Transverse colon (tissue), 4 donors: ENCODE data around the gene AGBL5. TPM values are rescaled to one million over a fixed set of nuclear protein-coding genes. Genes with fewer than 3 reads are reported as not detected.

Experiments used
- DNase-seq: peaks from one replicate; pipeline ENCODE4 v3.0.0-alpha.2; 2019
- H3K27ac ChIP-seq, 4 donors: fragments of 200-600 bp; sonication (generic); 2 replicates each; pipeline ENCODE4 v1.5.1; 2016 to 2018; ENCODE audit warnings: inconsistent platforms in 4 of 4
- H3K27me3 ChIP-seq: fragments of 200-600 bp; sonication (generic); 2 replicates; pipeline ENCODE4 v1.5.1; 2017; ENCODE audit warnings: inconsistent platforms
- H3K36me3 ChIP-seq, 4 donors: fragments of 200-600 bp; sonication (generic); 2 replicates each; pipeline ENCODE4 v1.5.1; 2017 to 2019; ENCODE audit warnings: inconsistent platforms in 4 of 4
- H3K4me1 ChIP-seq, 4 donors: fragments of 200-600 bp; sonication (generic); 2 replicates each; pipeline ENCODE4 v1.5.1; 2017 to 2020; ENCODE audit warnings: inconsistent platforms in 4 of 4
- H3K4me3 ChIP-seq, 4 donors: fragments of 200-600 bp; sonication (generic); 1 replicate in 1 of 4; 2 replicates in 3 of 4; pipeline versions ENCODE4 v1.5.1 to v1.6.1; 2017 to 2019; ENCODE audit warnings: inconsistent platforms in 4 of 4
- H3K9me3 ChIP-seq, 2 donors: fragments of 200-600 bp; sonication (generic); 2 replicates each; pipeline ENCODE4 v1.5.1; 2017 to 2019; ENCODE audit warnings: inconsistent platforms in 2 of 2
- CTCF ChIP-seq, 5 experiments: fragments of 200-600 bp in 3 of 5; fragments of 450-650 bp in 2 of 5; sonication (generic) in 3 of 5; IDR thresholded peaks; 1 replicate in 2 of 5; 2 replicates in 3 of 5; pipeline ENCODE4 v1.5.1; 2016 to 2017; ENCODE audit warnings: antibody characterized with exemption in 5 of 5, inconsistent platforms in 3 of 5, mild to moderate bottlenecking in 2 of 5, moderate library complexity in 1 of 5
- EP300 ChIP-seq: sonication (generic); formaldehyde crosslinking; IDR thresholded peaks from one replicate; pipeline ENCODE4 v1.6.1; 2017; ENCODE audit warnings: antibody characterized with exemption, low read depth
- POLR2A ChIP-seq: fragments of 450-650 bp; IDR thresholded peaks from one replicate; pipeline ENCODE4 v1.6.1; 2016; ENCODE audit warnings: antibody characterized with exemption, mild to moderate bottlenecking, moderate library complexity
- POLR2AphosphoS5 ChIP-seq, 3 donors: sonication (generic); formaldehyde crosslinking; IDR thresholded peaks; one replicate each; pipeline ENCODE4 v1.6.1; 2016; ENCODE audit warnings: antibody characterized with exemption in 3 of 3
- WGBS, 2 donors: methylation state at CpG; one replicate each; pipeline ENCODE4 v1.1.5; 2018; ENCODE audit warnings: low coverage in 1 of 2; 5-methylcytosine and 5-hydroxymethylcytosine counted together
- in situ Hi-C, 4 donors: fragments of 200-750 bp; cut with MboI; loops; one replicate each; pipeline versions ENCODE4 v1.15.0 to v1.15.1; 2017; ENCODE audit warnings: low sequenced_read_pairs in 3 of 4, low pct_ligation_motif_present in 1 of 4, low pct_unique_long_range_greater_than_20kb in 1 of 4
- intact Hi-C: fragments of 100-400 bp; cut with DNase I; formaldehyde crosslinking; loops from one replicate; pipeline ENCODE4 v1.15.1; 2023; ENCODE audit warnings: low total_unique reads
- total RNA-seq, 4 donors: library from RNA; depleted of rRNA; stranded (reverse); fragments of >200 nt; gene quantifications; one replicate each; pipeline ENCODE4 v1.1.0, GENCODE V29; 2016

Gene AGBL5
- total RNA-seq, 4 donors from 2014 or later: 9.7 to 39.2 (median 13.9) TPM

GRCh38 chr2:27083410-27084296 lies 32.2 kb downstream of the AGBL5 start:
- intact Hi-C loops: no loop called here
- H3K36me3 ChIP-seq: no peaks in the 10 kb centered on the region
- DNase-seq: no peak
- in situ Hi-C loops: loop anchor here (10.0 to 25.0 kb wide), 2 partner anchors 119 to 121 kb away; partner anchors contain the start of gene MAPRE3 (in 3 of the 4)
- no peaks in the 10 kb centered on the region for H3K9me3 ChIP-seq
- TF ChIP-seq POLR2A: no peak
- TF ChIP-seq POLR2AphosphoS5 (IDR thresholded peaks at IDR 0.05): no peak
- no peak for TF ChIP-seq EP300
- H3K4me3 ChIP-seq: no peak overlapping the region
- peak overlapping the region in 2 of 4 donors; percentile 29 to 94 for H3K27ac ChIP-seq
- H3K27me3 ChIP-seq: no peaks in the 10 kb centered on the region
- H3K4me1 ChIP-seq: peaks cover 25 to 57% (median 36%) of the 10 kb centered on the region in 4 donors
- WGBS, 2 donors: 60 to 89% methylated on average over 2 to 17 of the region's 20 CpGs

- WGBS, 2 donors: 67 to 89% methylated on average over 1 to 6 of the region's 6 CpGs
- Histone ChIP-seq H3K27ac (peak overlapping the region in 3 of 4 donors; percentile 92 to 94 (median 93)), H3K4me1 (peaks cover 25 to 57% (median 36%) of the 10 kb centered on the region in 4 donors), H3K9me3 (no peaks in the 10 kb centered on the region), H3K36me3 (no peaks in the 10 kb centered on the region), H3K4me3 (no peak overlapping the region), H3K27me3 (no peaks in the 10 kb centered on the region)
- no peak for TF ChIP-seq POLR2AphosphoS5 (IDR thresholded peaks at IDR 0.05)
- no peak for TF ChIP-seq EP300
- TF ChIP-seq CTCF (IDR thresholded peaks at IDR 0.05): no peak
- TF ChIP-seq POLR2A: no peak
- intact Hi-C loops: loop anchor here (5.0 kb wide), 2 partner anchors 32 to 52 kb away; partner anchors contain the start of genes AGBL5 and TMEM214
- DNase-seq: no peak
- in situ Hi-C loops: loop anchor here (10.0 to 25.0 kb wide), 2 partner anchors 120 to 122 kb away; partner anchors contain the start of gene MAPRE3 (in 3 of the 4)
Observed at GRCh38 chr2:27084297-27085061, 33.0 kb downstream of the AGBL5 start.

- intact Hi-C loops: loop anchor here (5.0 kb wide), 2 partner anchors 33 to 53 kb away; partner anchors contain the start of genes AGBL5 and TMEM214
- 55% methylated on average over 9 of the region's 10 CpGs; no CpG with 5 or more reads in 1 of the 2 donors for WGBS, 2 donors
Observed at GRCh38 chr2:27085062-27085672, 33.7 kb downstream of the AGBL5 start.

More at GRCh38 chr2:27085062-27085672, 33.7 kb downstream of the AGBL5 start:
- Histone ChIP-seq H3K27ac (peak overlapping the region; percentile 92 to 94 (median 92)), H3K4me1 (peaks cover 25 to 57% (median 36%) of the 10 kb centered on the region in 4 donors), H3K27me3 (no peaks in the 10 kb centered on the region), H3K9me3 (no peaks in the 10 kb centered on the region), H3K36me3 (no peaks in the 10 kb centered on the region), H3K4me3 (peak overlapping the region in 3 of 4 donors; percentile 51 to 72 (median 54))
- peak in 1 of 5 experiments; percentile 17 for TF ChIP-seq CTCF (IDR thresholded peaks at IDR 0.05)
- TF ChIP-seq POLR2AphosphoS5 (IDR thresholded peaks at IDR 0.05): no peak
- no peak for TF ChIP-seq EP300
- in situ Hi-C loops: loop anchor here (10.0 to 25.0 kb wide), 2 partner anchors 120 to 123 kb away; partner anchors contain the start of gene MAPRE3 (in 3 of the 4)
- no peak for DNase-seq
